GM12801 (cell line): Measurements from ENCODE around the gene TNS4.

Source experiments
- CTCF ChIP-seq: IDR thresholded peaks from one replicate; pipeline ENCODE4 v1.5.1; 2011; ENCODE audit warnings: control low read depth; ENCODE audit not compliant: insufficient read length; ENCODE audit errors: extremely low read depth

The TNS4 gene

GRCh38 chr17:40445751-40446468 lies 55.5 kb downstream of the TNS4 start:
- TF ChIP-seq CTCF: no peak

DNA sequence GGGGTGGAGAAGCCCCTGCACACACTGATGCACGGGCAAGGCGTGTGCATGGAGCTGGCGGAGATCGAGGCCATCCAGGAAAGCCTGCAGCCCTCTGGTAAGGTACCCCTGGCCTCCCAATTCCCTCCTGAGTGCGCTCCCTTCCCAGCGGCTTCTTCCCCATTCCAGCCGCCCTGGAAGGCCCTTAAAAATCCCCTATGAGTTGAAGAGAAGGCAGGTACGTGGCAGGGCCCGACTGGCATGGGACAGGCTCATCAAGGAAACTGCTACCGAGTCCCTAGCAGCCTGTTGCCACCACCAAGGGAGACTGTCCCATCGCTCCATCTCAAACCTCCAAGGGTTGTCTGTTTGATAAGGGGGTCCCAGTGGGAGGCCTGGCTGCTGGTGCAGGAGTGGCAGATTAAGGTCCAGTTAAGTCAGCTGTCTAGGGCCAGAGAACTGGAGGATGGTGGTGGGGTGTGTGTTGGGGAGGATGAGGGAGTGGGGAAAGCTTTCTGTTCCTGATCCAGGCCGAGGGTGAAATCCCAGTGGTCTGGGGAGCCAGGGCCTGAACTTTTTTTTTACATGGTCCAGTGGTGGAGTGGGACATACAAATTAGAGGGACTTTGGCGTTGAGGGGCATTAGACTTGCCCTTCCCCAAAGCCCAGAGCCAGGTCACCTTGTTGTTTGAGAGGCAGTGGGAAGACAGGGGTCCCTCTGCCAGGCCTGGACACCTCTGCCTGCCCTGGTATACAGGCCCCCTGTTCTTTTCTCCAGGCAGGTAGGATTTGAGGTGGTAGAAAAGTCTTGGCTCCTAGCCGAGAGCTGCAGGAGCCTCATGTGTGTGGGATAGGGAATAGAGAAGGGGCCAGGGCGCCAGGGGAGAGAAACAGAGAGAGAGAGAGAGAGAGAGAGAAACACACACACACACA lies 57.2 kb downstream of the TNS4 start:
- TF ChIP-seq CTCF: no peak

DNA sequence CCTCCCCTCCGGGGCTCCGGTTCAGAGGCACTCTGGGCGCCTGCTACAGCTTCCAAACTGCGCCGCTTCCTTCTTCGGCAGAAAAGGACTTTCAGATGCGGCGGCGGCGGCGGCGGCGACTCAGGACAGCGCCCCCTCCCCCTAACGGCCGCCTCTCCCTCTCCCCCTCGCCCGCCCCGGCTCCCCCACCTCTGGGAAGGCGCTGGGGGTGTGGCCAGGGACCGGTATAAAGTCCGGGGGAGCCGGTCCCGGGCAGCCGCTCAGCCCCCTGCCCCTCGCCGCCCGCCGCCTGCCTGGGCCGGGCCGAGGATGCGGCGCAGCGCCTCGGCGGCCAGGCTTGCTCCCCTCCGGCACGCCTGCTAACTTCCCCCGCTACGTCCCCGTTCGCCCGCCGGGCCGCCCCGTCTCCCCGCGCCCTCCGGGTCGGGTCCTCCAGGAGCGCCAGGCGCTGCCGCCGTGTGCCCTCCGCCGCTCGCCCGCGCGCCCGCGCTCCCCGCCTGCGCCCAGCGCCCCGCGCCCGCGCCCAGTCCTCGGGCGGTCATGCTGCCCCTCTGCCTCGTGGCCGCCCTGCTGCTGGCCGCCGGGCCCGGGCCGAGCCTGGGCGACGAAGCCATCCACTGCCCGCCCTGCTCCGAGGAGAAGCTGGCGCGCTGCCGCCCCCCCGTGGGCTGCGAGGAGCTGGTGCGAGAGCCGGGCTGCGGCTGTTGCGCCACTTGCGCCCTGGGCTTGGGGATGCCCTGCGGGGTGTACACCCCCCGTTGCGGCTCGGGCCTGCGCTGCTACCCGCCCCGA lies 58.0 kb downstream of the TNS4 start, which contains the start of gene IGFBP4:
Gene IGFBP4, plus strand, starts transcription at position 255 of the 792 bp plus-strand sequence. Its CDS starts 286 bp downstream, at position 541.
- TF ChIP-seq CTCF: no peak

DNA sequence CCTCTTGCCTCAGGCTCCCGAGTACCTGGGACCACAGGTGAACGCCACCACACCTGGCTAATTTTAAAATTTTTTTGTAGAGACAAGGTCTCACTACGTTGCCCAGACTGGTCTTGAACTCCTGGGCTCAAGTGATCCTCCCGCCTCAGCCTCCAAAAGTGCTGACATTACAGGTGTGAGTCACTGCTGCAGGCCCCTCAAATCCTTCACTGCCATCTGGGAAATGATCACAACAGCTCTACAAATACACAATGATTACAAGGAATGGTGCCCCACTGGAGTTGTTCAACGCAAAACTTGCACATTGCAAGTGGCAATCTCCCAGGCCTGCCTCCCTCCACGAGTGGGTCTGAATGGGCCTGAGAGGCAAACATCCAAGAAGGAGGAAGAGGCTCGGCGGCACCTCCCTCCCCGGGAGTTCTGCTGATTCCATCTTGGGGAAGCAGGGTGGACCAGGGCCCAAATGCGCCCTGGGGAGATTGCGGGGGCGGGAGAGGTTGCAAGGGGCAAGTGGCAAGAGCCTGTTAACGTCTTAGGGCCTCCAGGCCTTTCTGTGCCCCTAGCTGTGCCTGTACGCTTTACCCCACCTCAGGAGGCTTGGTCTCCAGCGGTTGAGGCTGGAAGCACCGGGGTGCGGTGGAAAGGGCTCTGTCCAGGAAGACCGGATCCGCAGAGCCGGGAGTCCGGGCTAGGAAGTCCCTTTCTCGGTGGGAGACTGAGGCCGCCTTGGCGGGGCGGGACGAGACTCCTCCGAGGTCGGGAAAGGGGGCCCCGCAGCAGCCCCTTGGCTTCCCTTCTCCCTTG lies 58.8 kb downstream of the TNS4 start:
- no peak for TF ChIP-seq CTCF

GRCh38 chr17:40440166-40440565 lies 61.3 kb downstream of the TNS4 start:
- TF ChIP-seq CTCF: no peak

DNA sequence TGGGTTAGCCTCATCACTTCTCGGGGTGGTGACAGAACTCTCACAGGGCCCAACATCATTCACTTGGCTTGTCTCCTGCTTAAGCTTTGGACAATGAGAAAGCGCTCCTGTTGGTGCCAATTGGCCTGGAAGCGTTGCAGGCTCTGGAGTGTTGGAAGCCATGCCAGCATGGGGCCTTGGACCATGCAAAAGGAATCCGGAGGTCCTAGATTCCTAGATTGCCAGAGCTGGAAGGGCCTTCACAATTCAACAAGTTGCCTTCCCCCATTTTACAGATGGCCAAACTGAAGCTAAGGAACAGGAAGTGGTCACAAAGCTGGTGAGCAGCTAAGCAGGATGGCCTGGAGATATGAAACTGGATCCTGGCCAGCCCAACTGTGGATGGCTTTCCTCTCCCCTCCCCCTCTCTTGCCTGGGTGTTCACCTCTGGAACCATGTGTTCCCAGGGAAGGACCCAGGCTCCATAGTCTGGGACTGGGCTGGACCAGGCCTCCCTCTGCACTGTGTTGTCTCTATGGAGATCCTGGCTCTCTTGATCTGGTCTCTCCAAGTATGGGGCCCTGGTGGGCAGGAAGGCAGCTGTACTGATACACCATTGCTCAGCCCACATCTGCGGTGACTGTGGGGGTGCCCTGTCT lies 64.2 kb downstream of the TNS4 start:
- no peak for TF ChIP-seq CTCF
